ENCODE measurements around the gene VPS26A. TPM values are rescaled to one million over a fixed set of nuclear protein-coding genes. Genes with fewer than 3 reads are reported as not detected.
A peak's percentile ranks its signal among the peaks of the same experiment; 100 is the strongest.

Gene VPS26A
- polyA plus RNA-seq, 3 donors: 10.1 to 58.3 (median 42.1) TPM

GRCh38 chr10:69209787-69210484 is 86.0 kb downstream of the VPS26A start:
- Mint-ChIP-seq H3K27ac (no peak overlapping the region), H3K4me3 (no peak overlapping the region), H3K4me1 (peaks cover 14% of the 10 kb centered on the region), H3K9me3 (peaks cover 0 to 4% (median 2%) of the 10 kb centered on the region in 7 donors), H3K36me3 (peaks cover 29 to 41% of the 10 kb centered on the region in 2 donors), H3K27me3 (ENCODE audit: low read depth in 3 of 3) (peaks cover 2 to 8% (median 2%) of the 10 kb centered on the region in 3 donors)
- no peak overlapping the region for H3K27ac ChIP-seq (ENCODE audit: low read depth in 1 of 2, low read length in 2 of 2)
- peaks cover 3 to 8% of the 10 kb centered on the region in 2 donors for H3K4me1 ChIP-seq (ENCODE audit: control insufficient read depth in 1 of 2, insufficient read depth in 2 of 2, low read length in 2 of 2)
- H2AFZ ChIP-seq (ENCODE audit: insufficient read depth, low read depth, low read length, poor library complexity, severe bottlenecking): no peak overlapping the region
- no peaks in the 10 kb centered on the region for H4K20me1 ChIP-seq (ENCODE audit: insufficient read depth, low read length)
- DNase-seq: no peak
- H3K36me3 ChIP-seq (replicated peaks in 1 of 2; ENCODE audit: control insufficient read depth in 1 of 2, insufficient read depth in 2 of 2, low read length in 2 of 2): peaks cover 34 to 46% of the 10 kb centered on the region in 2 donors
- TF ChIP-seq CTCF (IDR thresholded peaks at IDR 0.05): no peak
- no peaks in the 10 kb centered on the region for H3K27me3 ChIP-seq (ENCODE audit: control insufficient read depth in 2 of 2, insufficient read depth in 2 of 2, low read length in 2 of 2)
- H3K79me2 ChIP-seq (ENCODE audit: insufficient read depth, low read length): no peaks in the 10 kb centered on the region
- WGBS (ENCODE audit: insufficient coverage): 85% methylated on average over 2 of the region's 3 CpGs
- no peak overlapping the region for H3K9ac ChIP-seq (ENCODE audit: insufficient read depth, low read length, poor library complexity, severe bottlenecking)
- no peak overlapping the region for H3K4me2 ChIP-seq (replicated peaks; ENCODE audit: extremely low read depth, low read length, poor library complexity, severe bottlenecking)
- intact Hi-C loops (cut with micrococcal nuclease): no loop called here
- no peak overlapping the region for H3K4me3 ChIP-seq (replicated peaks in 1 of 3; ENCODE audit: low read depth in 2 of 3, low read length in 3 of 3)
- no peaks in the 10 kb centered on the region for H3K9me3 ChIP-seq (replicated peaks in 1 of 2; ENCODE audit: control insufficient read depth in 1 of 2, insufficient read depth in 1 of 2, low read length in 2 of 2)

- intact Hi-C loops (cut with micrococcal nuclease): no loop called here
- Histone ChIP-seq H3K9ac (ENCODE audit: insufficient read depth, low read length, poor library complexity, severe bottlenecking) (no peak overlapping the region), H3K9me3 (replicated peaks in 1 of 2; ENCODE audit: control insufficient read depth in 1 of 2, insufficient read depth in 1 of 2, low read length in 2 of 2) (no peaks in the 10 kb centered on the region), H3K27ac (ENCODE audit: low read depth in 1 of 2, low read length in 2 of 2) (no peak overlapping the region), H2AFZ (ENCODE audit: insufficient read depth, low read depth, low read length, poor library complexity, severe bottlenecking) (no peak overlapping the region), H3K4me3 (replicated peaks in 1 of 3; ENCODE audit: low read depth in 2 of 3, low read length in 3 of 3) (no peak overlapping the region), H4K20me1 (ENCODE audit: insufficient read depth, low read length) (no peaks in the 10 kb centered on the region), H3K4me2 (replicated peaks; ENCODE audit: extremely low read depth, low read length, poor library complexity, severe bottlenecking) (no peak overlapping the region), H3K27me3 (ENCODE audit: control insufficient read depth in 2 of 2, insufficient read depth in 2 of 2, low read length in 2 of 2) (no peaks in the 10 kb centered on the region), H3K4me1 (ENCODE audit: control insufficient read depth in 1 of 2, insufficient read depth in 2 of 2, low read length in 2 of 2) (peaks cover 13 to 14% of the 10 kb centered on the region in 2 donors), H3K79me2 (ENCODE audit: insufficient read depth, low read length) (no peaks in the 10 kb centered on the region), H3K36me3 (replicated peaks in 1 of 2; ENCODE audit: control insufficient read depth in 1 of 2, insufficient read depth in 2 of 2, low read length in 2 of 2) (peaks cover 26 to 34% of the 10 kb centered on the region in 2 donors)
- peaks cover 0 to 5% (median 2%) of the 10 kb centered on the region in 7 donors for H3K9me3 Mint-ChIP-seq
- peak overlapping the region in 1 of 7 donors; percentile 46 for H3K27ac Mint-ChIP-seq
- peaks cover 2 to 7% (median 7%) of the 10 kb centered on the region in 3 donors for H3K27me3 Mint-ChIP-seq (ENCODE audit: low read depth in 3 of 3)
- H3K36me3 Mint-ChIP-seq: peaks cover 24 to 31% of the 10 kb centered on the region in 2 donors
- peaks cover 24% of the 10 kb centered on the region for H3K4me1 Mint-ChIP-seq
- WGBS (ENCODE audit: insufficient coverage): no CpG with 5 or more reads among the region's 2 CpGs
- no peak for TF ChIP-seq CTCF (IDR thresholded peaks at IDR 0.05)
- DNase-seq: no peak
- no peak overlapping the region for H3K4me3 Mint-ChIP-seq
Measured at GRCh38 chr10:69211104-69211503, 87.1 kb downstream of the VPS26A start.
